Astrocyte of the cerebellum (primary cell): ENCODE results near the gene STPG3.
A peak's percentile ranks its signal among the peaks of the same experiment; 100 is the strongest.

Experiments
- DNase-seq: peaks from one replicate; pipeline ENCODE4 v3.0.0-alpha.2; 2011; ENCODE audit warnings: low read depth
- H3K4me3 ChIP-seq: 2 replicates; pipeline ENCODE4 v1.5.1; 2011; ENCODE audit warnings: mild to moderate bottlenecking, low read depth, low read length, moderate library complexity
- in situ Hi-C: cut with HindIII; loops from 2 replicates; pipeline ENCODE4 v1.10.0; 2017; ENCODE audit warnings: low sequenced_read_pairs
- TF ChIP-seq, protein P1 (sequence below): IDR thresholded peaks from 2 replicates; pipeline ENCODE4 v1.5.1; 2012; ENCODE audit warnings: low read length, low read depth, moderate library complexity, mild to moderate bottlenecking; ENCODE audit errors: missing control alignments

Gene STPG3

DNA sequence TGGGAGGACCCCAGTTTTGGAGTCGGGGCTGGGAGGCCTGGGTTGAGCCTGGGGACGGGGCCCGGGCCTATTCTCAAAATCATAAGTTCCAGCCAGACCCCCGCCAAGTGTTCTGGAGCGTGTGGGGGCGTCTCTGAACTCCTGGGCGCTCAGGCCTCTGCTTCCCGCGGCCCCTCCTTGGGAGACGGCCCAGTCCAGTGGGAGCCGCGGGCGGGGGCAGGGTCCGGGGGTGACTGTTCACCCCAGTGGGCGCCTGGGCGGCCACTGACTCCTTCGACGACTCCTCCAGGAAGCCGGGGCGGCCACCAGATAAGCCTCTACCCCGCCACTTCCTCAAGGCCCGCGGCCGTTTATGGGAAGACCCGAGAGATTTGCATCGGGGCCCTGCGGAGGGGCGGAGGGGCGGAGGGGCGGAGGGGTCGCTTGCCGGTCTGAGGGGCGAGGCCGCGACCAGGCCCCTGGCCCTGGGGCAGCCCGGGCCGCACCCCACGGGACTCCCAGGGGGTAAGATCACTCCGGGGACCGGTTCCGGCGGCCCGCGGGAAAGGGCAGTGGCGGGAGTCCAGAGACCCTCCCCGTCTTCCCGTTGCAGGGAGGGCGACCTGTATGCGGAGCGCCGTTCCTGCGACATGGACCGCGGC, 27.1 kb downstream of the STPG3 start:
- DNase-seq = no peak
- peak overlapping the region; percentile 62 for H3K4me3 ChIP-seq
- TF ChIP-seq, protein P1, sequence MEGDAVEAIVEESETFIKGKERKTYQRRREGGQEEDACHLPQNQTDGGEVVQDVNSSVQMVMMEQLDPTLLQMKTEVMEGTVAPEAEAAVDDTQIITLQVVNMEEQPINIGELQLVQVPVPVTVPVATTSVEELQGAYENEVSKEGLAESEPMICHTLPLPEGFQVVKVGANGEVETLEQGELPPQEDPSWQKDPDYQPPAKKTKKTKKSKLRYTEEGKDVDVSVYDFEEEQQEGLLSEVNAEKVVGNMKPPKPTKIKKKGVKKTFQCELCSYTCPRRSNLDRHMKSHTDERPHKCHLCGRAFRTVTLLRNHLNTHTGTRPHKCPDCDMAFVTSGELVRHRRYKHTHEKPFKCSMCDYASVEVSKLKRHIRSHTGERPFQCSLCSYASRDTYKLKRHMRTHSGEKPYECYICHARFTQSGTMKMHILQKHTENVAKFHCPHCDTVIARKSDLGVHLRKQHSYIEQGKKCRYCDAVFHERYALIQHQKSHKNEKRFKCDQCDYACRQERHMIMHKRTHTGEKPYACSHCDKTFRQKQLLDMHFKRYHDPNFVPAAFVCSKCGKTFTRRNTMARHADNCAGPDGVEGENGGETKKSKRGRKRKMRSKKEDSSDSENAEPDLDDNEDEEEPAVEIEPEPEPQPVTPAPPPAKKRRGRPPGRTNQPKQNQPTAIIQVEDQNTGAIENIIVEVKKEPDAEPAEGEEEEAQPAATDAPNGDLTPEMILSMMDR = no peak
- in situ Hi-C loops = no loop called here

DNA sequence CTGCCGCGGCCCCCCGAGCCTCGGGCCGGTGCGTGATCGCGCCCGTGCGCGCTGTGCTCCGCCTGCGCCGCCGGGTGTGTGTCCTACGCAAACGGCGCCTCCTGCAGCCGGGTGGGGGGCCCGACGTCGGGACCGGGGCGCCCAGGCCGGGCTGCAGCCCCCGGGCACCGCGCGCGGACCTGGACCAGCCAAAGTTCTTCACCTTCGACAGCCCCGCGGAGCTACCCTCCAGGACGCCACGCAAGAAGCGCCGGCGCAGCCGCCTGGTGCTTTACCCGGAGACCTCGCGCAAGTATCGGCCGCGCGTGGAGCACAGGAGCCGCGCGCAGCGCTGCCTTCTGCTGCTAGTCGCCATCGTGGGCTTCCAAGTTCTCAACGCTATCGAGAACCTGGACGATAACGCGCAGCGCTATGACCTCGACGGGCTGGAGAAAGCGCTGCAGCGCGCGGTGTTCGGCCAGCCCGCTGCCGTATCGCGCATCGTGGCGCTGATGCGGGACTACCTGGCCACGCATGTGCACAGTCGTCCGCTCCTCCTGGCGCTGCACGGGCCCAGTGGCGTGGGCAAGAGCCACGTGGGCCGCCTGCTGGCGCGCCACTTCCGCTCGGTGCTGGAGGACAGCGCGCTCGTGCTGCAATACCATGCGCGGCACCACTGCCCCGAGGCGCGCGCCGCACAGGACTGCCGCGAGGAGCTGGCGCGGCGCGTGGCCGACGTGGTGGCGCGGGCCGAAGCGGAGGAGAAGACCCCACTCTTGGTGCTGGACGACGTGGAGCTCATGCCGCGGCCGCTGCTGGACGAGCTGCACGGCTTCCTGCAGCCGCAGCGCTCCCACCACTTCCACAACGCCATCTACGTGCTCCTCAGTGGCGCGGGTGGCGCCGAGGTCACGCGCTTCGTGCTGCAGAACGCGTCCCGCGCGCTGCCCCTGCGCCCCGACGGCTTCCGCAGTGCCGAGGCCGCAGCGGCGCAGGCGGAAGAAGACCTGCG, 27.9 kb downstream of the STPG3 start:
- TF ChIP-seq, protein P1 = no peak
- no peak for DNase-seq
- in situ Hi-C loops = no loop called here
- H3K4me3 ChIP-seq = peak overlapping the region; percentile 62

DNA sequence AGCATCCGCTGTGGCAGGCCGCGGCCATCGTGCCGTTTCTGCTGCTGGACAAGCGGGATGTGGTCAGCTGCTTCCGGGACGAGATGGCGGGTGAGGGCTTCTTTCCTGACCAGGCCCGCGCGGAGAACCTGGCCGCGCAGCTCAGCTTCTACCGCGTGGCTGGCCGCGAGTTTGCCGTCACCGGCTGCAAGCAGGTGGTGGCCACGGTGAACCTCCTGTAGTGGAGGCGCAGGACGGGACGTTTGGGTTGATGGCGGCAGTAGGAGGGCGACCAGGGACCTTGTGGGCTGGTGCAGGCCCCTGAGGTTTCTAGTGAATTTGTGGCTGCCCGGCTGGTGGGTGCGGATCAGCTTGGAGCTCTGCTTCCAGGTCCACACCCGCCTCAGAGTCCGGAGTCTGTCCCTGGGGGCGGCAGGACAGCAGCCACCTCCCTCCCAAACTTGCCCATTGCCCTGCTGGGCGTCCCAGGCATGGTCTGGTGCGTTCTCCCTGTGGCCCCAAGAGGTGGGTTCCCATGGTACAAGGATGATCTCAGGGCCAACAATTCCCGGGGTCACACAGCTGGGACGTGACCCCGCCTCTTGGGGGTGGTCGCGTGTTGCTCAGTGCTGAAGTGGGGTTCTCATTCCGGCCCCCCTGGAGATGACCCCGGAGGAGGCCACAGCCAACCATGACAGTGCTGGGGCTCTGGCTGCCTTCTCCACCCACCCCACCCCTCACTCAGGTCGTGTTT, 28.8 kb downstream of the STPG3 start:
- no peak overlapping the region for H3K4me3 ChIP-seq
- TF ChIP-seq, protein P1 = no peak
- in situ Hi-C loops = no loop called here
- no peak for DNase-seq

DNA sequence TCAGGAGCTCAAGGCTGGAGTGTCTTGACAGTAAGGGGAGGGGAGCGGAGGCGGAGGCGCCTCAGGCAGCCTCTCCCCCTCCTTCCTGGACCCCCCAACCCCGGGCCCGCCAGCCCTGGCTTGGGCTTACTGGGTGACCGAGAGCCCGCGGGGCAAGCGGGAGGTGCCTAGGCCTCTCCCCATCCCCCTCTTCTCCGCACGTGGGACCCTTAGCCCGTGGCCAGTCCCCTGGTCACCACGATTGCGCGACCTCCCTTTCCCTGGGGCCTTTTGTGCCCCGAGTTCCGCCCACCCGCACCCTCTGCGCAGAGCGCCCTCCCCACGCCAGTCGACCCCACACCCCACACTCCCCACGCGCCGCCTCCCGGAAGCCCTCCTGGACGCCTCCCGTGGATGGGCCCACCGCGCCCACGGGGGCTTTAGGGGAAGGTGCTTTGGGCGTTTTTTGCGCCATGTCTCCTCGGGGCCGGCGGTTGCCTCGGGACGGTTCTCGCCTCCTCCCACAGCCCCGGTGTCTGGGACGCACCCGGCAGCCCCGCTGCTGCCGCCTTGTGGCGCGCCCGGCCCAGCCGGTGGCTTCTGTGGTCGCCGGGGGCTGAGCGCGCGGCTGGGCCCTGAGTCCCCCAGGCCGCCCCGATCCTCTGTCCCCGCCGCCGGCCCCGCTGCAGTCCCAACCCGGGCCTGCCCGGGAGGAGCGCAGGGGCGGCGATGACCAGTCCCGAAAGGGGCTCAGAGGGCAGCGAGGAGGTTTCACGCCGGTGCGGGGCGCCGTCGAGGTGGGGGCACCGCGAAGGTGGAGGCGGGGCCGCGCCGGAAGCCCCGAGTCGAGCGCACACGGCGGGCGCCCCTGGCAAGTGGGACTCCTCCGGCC, 29.6 kb downstream of the STPG3 start:
- in situ Hi-C loops = no loop called here
- DNase-seq = no peak
- TF ChIP-seq, protein P1 = peak; percentile 38
- no peak overlapping the region for H3K4me3 ChIP-seq

DNA sequence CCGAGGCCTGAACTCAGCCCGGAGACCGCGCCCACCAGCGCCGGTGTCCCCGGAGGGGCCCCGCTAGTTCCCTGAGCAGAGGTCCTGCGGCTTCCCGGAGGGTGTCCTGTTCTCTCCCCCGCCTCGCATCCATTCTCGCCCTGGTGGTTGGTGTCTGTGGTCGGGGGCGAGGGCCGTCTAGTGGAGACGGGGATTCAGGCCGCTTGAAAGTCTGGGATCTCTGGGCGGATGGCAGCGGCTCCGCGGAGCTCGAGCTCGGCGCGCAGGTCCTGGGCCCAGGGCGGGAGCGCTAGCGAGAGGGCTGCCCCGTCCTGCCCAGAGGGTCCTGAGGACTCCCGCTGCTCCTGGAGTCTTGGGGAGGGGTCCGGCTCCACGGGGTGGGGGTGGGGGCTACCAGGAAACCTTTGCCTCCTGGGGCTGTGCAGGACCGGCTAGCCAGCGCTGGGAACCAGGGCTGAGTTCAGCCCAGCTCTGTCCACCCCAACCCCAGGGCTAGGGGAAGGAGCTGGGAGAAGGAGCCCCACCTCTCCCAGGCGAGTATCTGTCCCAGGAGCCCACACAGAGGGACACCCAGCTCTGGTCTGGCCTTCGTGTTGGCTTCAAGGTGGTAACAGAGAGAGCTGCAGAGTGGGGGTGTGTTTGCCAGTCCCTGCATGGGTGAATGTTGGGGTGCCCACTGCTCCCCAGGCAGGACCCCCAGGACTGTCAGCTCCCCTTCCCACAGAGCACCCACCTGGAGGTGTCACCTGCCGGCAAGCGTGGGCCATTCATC, 30.4 kb downstream of the STPG3 start:
- in situ Hi-C loops = no loop called here
- DNase-seq = no peak
- TF ChIP-seq, protein P1 = no peak
- no peak overlapping the region for H3K4me3 ChIP-seq
